Measurements from ENCODE around the gene SMPD2.

DNA sequence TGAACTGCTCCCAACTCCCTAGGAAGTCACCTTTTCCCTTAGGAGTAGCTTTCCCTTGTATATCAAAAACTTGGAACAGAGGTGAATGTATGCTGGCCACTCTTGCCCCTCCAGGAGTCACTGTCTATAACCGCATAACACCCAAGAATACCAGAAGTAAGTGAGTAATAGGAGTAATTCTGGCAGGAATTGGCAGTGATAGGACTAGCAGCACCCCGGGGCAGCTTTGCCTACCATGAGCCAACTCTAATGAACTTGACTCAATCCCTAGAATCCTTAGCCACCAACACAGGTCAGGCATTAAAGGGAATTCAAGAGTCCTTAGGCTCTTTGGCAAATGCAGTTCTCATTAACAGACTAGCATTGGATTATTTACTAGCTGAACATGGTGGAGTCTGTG is 29.5 kb upstream of the SMPD2 start:
- TF ChIP-seq, protein P1, sequence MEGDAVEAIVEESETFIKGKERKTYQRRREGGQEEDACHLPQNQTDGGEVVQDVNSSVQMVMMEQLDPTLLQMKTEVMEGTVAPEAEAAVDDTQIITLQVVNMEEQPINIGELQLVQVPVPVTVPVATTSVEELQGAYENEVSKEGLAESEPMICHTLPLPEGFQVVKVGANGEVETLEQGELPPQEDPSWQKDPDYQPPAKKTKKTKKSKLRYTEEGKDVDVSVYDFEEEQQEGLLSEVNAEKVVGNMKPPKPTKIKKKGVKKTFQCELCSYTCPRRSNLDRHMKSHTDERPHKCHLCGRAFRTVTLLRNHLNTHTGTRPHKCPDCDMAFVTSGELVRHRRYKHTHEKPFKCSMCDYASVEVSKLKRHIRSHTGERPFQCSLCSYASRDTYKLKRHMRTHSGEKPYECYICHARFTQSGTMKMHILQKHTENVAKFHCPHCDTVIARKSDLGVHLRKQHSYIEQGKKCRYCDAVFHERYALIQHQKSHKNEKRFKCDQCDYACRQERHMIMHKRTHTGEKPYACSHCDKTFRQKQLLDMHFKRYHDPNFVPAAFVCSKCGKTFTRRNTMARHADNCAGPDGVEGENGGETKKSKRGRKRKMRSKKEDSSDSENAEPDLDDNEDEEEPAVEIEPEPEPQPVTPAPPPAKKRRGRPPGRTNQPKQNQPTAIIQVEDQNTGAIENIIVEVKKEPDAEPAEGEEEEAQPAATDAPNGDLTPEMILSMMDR (IDR thresholded peaks at IDR 0.05), result no peak
- no peak for TF ChIP-seq EP300 (IDR thresholded peaks at IDR 0.05)
- no peak for TF ChIP-seq POLR2A (IDR thresholded peaks at IDR 0.05)

Data from ovary (tissue), 3 donors.